ENCODE data around the gene OR10G2.
"Not testable (repeated sequence)": the region's sequence is repeated elsewhere in the genome, so short reads cannot be mapped to it uniquely, and the experiment has no call there.

OR10G2 gene

DNA sequence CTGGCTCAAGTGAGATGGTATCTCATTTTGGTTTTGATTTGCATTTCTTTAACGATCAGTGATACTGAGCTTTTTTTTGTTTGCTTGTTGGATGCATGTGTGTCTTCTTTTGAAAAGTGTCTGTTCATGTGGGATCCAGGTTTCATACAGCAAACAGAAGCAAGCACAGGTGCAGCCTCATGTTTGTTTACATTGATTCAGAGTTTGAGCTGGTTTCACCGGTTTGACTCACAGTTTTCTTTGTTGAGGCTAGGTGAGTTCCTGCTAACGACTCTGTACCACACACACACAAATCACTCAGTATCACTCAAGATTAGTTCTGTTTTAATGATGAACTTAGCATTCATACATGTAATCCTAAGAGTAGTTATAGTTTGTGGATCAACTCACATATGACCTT is 3.7 kb downstream of the OR10G2 start:
- no peak for DNase-seq
- TF ChIP-seq POLR2A (IDR thresholded peaks at IDR 0.05; ENCODE audit: low read length) (no peak), GATA1 (IDR thresholded peaks at IDR 0.05; ENCODE audit: low read depth, low read length) (no peak)

GRCh38 chr14:21630503-21630902 is 4.2 kb downstream of the OR10G2 start:
- not testable (repeated sequence) for DNase-seq

GRCh38 chr14:21626491-21627230 is 8.1 kb downstream of the OR10G2 start:
- DNase-seq: no peak
- TF ChIP-seq GATA1 (IDR thresholded peaks at IDR 0.05; ENCODE audit: low read depth, low read length) (no peak), POLR2A (IDR thresholded peaks at IDR 0.05; ENCODE audit: low read length) (no peak)

DNA sequence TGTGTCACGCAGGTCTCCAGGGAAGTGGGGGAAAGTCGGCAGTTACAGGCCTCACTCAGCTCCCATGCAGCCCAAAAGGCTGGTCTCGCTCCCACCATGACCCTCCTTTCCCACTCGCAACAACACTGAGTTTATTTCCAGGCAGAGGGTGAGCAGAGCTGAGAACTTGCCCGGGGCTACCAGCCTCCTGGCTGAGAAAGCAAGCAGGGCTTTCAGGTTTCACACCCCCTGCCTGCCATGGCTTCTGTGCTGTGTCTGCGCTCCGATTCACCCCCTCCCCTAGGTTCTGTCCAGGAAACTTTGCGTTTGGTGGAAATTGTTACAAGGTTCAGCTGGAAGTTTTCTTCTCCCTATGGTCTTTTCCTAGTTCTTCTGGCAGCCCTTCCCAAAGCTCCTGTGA is 17.1 kb downstream of the OR10G2 start:
- TF ChIP-seq GATA1 (IDR thresholded peaks at IDR 0.05; ENCODE audit: low read depth, low read length) (no peak), POLR2A (IDR thresholded peaks at IDR 0.05; ENCODE audit: low read length) (no peak)
- no peak for DNase-seq

- TF ChIP-seq POLR2A (IDR thresholded peaks at IDR 0.05; ENCODE audit: low read length): no peak
- TF ChIP-seq GATA1 (IDR thresholded peaks at IDR 0.05; ENCODE audit: low read depth, low read length): no peak
- DNase-seq: no peak
These were observed 20.5 kb downstream of the OR10G2 start for GRCh38 chr14:21614240-21614639.

DNA sequence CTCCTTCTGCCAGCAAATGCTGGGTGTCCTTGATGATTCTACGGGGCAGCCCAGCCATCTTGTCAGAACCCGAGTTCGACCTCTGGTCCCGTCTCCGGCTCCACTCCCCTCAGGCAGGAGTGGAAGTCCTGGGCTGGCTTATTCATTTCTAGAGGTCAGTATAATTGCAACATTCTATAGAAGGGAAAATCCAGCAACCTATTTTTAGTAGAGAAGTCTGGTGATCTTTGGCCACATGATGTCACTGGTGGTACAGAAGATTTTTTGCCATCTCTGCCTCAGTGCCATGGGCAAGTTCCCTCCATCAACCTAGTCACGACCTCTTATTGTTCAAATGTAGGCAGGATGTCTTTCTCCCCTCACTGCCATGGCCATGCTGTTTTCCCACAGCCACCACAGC is 22.4 kb downstream of the OR10G2 start:
- DNase-seq: no peak

DNA sequence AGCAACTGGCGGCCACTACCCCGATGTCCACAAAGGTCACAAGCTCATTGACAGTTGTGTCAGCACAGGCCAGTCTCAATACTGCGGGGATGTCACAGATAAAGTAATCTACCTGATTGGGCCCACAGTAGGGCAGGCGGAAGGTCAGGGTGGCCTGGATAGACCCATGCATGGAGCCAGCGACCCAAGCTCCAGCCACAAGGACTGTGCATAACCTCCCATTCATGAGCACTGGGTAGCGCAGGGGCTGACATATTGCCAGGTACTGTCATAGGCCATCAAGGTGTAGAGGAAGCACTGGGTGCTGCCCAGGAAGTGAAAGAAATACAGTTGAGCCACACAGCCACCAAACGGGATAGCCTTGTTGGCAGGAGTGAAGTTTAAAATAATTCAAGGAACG is 32.6 kb downstream of the OR10G2 start:
- DNase-seq: not testable (repeated sequence)

More for the DNA sequence above, 22.4 kb downstream of the OR10G2 start:
- no peak for TF ChIP-seq GATA1 (IDR thresholded peaks at IDR 0.05; ENCODE audit: low read depth, low read length)
- no peak for TF ChIP-seq POLR2A (IDR thresholded peaks at IDR 0.05; ENCODE audit: low read length)

- TF ChIP-seq POLR2A (IDR thresholded peaks at IDR 0.05; ENCODE audit: low read length) (no peak), GATA1 (IDR thresholded peaks at IDR 0.05; ENCODE audit: low read depth, low read length) (no peak)
- no peak for DNase-seq
These were observed 45.4 kb downstream of the OR10G2 start for GRCh38 chr14:21589317-21589716.
